Measurements from ENCODE around the gene ROCK2.

Gene ROCK2

DNA sequence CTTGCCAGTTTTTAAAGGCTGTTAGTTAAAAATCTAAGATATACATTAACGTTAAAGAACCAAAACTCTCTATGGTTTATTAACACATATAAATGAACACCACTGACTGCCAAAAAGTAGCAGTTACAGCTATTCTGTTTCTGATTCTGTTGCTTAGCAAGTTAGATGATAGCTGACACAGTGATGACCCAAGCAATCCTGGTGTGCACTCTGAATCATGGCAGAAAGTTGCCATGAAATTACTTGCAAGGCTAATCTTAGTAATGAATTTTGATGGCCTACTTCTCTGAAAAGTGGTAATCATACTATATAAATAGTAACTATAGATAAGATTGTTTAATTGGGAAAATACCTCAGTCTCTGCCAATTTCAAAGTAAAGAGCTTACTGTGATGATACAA lies 57.7 kb downstream of the ROCK2 start:
- TF ChIP-seq, protein P1, sequence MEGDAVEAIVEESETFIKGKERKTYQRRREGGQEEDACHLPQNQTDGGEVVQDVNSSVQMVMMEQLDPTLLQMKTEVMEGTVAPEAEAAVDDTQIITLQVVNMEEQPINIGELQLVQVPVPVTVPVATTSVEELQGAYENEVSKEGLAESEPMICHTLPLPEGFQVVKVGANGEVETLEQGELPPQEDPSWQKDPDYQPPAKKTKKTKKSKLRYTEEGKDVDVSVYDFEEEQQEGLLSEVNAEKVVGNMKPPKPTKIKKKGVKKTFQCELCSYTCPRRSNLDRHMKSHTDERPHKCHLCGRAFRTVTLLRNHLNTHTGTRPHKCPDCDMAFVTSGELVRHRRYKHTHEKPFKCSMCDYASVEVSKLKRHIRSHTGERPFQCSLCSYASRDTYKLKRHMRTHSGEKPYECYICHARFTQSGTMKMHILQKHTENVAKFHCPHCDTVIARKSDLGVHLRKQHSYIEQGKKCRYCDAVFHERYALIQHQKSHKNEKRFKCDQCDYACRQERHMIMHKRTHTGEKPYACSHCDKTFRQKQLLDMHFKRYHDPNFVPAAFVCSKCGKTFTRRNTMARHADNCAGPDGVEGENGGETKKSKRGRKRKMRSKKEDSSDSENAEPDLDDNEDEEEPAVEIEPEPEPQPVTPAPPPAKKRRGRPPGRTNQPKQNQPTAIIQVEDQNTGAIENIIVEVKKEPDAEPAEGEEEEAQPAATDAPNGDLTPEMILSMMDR (conservative IDR thresholded peaks at IDR 0.05; ENCODE audit: low read depth) = no peak
- DNase-seq (ENCODE audit: low spot score) = no peak
- no peak overlapping the region for H3K27ac ChIP-seq
- ChIA-PET CTCF (interaction anchor here (0.6 kb wide), 1 partner anchor 114 kb away, joined by 4 read pairs; no protein-coding TSS in a partner anchor), POLR2A (ENCODE audit: low non-redundant PET) (no interaction called here)

- POLR2A ChIA-PET (ENCODE audit: low non-redundant PET) = no interaction called here
Measured at GRCh38 chr2:11286323-11286722, 58.1 kb downstream of the ROCK2 start.

GRCh38 chr2:11285499-11285898 lies 58.9 kb downstream of the ROCK2 start:
- POLR2A ChIA-PET (ENCODE audit: low non-redundant PET) = no interaction called here
- H3K27ac ChIP-seq = no peak overlapping the region
- CTCF ChIA-PET = no interaction called here

More at GRCh38 chr2:11286323-11286722, 58.1 kb downstream of the ROCK2 start:
- no peak overlapping the region for H3K27ac ChIP-seq
- DNase-seq (ENCODE audit: low spot score) = no peak
- CTCF ChIA-PET = no interaction called here
- TF ChIP-seq, protein P1 (conservative IDR thresholded peaks at IDR 0.05; ENCODE audit: low read depth) = no peak

GRCh38 chr2:11281186-11281585 lies 63.2 kb downstream of the ROCK2 start:
- no peak for DNase-seq (ENCODE audit: low spot score)
- CTCF ChIA-PET = no interaction called here
- TF ChIP-seq, protein P1 (conservative IDR thresholded peaks at IDR 0.05; ENCODE audit: low read depth) = no peak
- H3K27ac ChIP-seq = no peak overlapping the region
- POLR2A ChIA-PET (ENCODE audit: low non-redundant PET) = no interaction called here

More at GRCh38 chr2:11285499-11285898, 58.9 kb downstream of the ROCK2 start:
- no peak for DNase-seq (ENCODE audit: low spot score)
- TF ChIP-seq, protein P1 (conservative IDR thresholded peaks at IDR 0.05; ENCODE audit: low read depth) = no peak

DNA sequence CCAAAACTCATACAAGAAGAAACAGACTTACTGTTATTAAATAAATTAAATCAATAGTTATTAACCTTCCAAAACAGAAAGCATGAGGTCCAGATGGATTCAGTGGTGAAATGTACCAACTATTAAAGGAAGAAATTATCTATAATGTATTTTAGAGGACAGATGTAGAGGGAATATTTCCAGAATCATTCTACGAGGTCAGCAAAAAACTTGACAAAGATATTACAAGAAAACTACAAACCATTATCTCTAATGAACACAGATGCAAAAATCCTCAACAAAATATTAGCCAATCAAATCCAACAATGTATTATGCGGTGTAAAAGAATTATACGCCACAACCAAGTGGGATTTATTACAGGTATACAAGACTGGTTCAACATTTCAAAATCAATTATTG lies 63.7 kb downstream of the ROCK2 start:
- no peak overlapping the region for H3K27ac ChIP-seq
- TF ChIP-seq, protein P1 (conservative IDR thresholded peaks at IDR 0.05; ENCODE audit: low read depth) = no peak
- POLR2A ChIA-PET (ENCODE audit: low non-redundant PET) = no interaction called here
- no peak for DNase-seq (ENCODE audit: low spot score)
- CTCF ChIA-PET = no interaction called here

GRCh38 chr2:11279398-11279797 lies 65.0 kb downstream of the ROCK2 start:
- no peak overlapping the region for H3K27ac ChIP-seq
- no peak for DNase-seq (ENCODE audit: low spot score)
- TF ChIP-seq, protein P1 (conservative IDR thresholded peaks at IDR 0.05; ENCODE audit: low read depth) = no peak
- POLR2A ChIA-PET (ENCODE audit: low non-redundant PET) = no interaction called here
- CTCF ChIA-PET = no interaction called here

DNA sequence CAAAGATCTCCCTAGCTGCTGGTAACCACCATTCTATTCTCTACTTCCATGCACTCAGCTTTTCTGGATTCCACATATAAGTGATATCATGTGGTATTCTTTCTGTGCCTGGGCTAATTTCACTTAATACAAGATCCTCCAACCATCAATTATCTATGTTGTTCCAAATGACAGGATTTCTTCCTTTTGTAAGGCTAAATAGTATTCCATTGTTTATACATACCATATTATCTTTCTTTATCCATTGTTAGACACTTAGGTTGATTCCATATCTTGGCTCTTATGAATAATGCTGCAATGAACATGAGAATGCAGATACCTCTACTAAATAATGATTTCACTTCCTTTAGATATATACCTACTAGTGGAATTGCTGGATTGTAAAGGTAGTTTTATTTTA lies 66.2 kb downstream of the ROCK2 start:
- ChIA-PET CTCF (interaction anchor here (0.6 kb wide), 1 partner anchor 749 kb away, joined by 3 read pairs; no protein-coding TSS in a partner anchor), POLR2A (ENCODE audit: low non-redundant PET) (no interaction called here)
- TF ChIP-seq, protein P1 (conservative IDR thresholded peaks at IDR 0.05; ENCODE audit: low read depth) = no peak
- DNase-seq (ENCODE audit: low spot score) = no peak
- H3K27ac ChIP-seq = no peak overlapping the region
